Panc1 (cell line): Measurements from ENCODE around the gene RNU2-63P.

Experiments
- POLR2AphosphoS5 ChIP-seq: IDR thresholded peaks from 2 replicates; pipeline ENCODE4 v1.6.1; 2012; ENCODE audit warnings: mild to moderate bottlenecking, low read depth, low read length, moderate library complexity
- REST ChIP-seq, 2 experiments: IDR thresholded peaks; 2 replicates each; pipeline ENCODE4 v1.6.1; 2011 to 2012; ENCODE audit warnings: low read depth in 2 of 2, control low read depth in 1 of 2, low read length in 1 of 2, mild to moderate bottlenecking in 1 of 2, moderate library complexity in 1 of 2; ENCODE audit not compliant: insufficient read depth in 1 of 2
- TCF7L2 ChIP-seq: IDR thresholded peaks from 2 replicates; pipeline ENCODE4 v1.6.1; 2011; ENCODE audit warnings: mild to moderate bottlenecking, low read depth, low read length, inconsistent platforms
- TF ChIP-seq, protein P1 (sequence below): fragments of 450-650 bp; IDR thresholded peaks from 2 replicates; pipeline ENCODE4 v1.5.1; 2017; ENCODE audit warnings: mild to moderate bottlenecking

- TF ChIP-seq TCF7L2 (no peak), REST (IDR thresholded peaks at IDR 0.05; ENCODE audit: insufficient read depth in 1 of 2, low read depth in 2 of 2, low read length in 1 of 2) (no peak), POLR2AphosphoS5 (no peak)
- TF ChIP-seq, protein P1, sequence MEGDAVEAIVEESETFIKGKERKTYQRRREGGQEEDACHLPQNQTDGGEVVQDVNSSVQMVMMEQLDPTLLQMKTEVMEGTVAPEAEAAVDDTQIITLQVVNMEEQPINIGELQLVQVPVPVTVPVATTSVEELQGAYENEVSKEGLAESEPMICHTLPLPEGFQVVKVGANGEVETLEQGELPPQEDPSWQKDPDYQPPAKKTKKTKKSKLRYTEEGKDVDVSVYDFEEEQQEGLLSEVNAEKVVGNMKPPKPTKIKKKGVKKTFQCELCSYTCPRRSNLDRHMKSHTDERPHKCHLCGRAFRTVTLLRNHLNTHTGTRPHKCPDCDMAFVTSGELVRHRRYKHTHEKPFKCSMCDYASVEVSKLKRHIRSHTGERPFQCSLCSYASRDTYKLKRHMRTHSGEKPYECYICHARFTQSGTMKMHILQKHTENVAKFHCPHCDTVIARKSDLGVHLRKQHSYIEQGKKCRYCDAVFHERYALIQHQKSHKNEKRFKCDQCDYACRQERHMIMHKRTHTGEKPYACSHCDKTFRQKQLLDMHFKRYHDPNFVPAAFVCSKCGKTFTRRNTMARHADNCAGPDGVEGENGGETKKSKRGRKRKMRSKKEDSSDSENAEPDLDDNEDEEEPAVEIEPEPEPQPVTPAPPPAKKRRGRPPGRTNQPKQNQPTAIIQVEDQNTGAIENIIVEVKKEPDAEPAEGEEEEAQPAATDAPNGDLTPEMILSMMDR: no peak
Measured at GRCh38 chr2:88060907-88061275, 44.5 kb upstream of the RNU2-63P start.
